Glutamatergic neuron (in vitro differentiated cells): ENCODE results near the gene DUS2. TPM values are rescaled to one million over a fixed set of nuclear protein-coding genes. Genes with fewer than 3 reads are reported as not detected.

Experiments used
- DNase-seq: peaks from one replicate; pipeline ENCODE4 v3.0.0; 2022
- H3K27ac Mint-ChIP-seq: one replicate; pipeline ENCODE4 v1.8.0; 2020; ENCODE audit warnings: mild to moderate bottlenecking, mixed read lengths, inconsistent platforms; ENCODE audit not compliant: unreplicated experiment
- H3K27me3 Mint-ChIP-seq: one replicate; pipeline ENCODE4 v1.8.0; 2020; ENCODE audit warnings: mild to moderate bottlenecking, moderate library complexity, mixed read lengths, inconsistent platforms; ENCODE audit not compliant: unreplicated experiment
- H3K36me3 Mint-ChIP-seq: one replicate; pipeline ENCODE4 v1.8.0; 2020; ENCODE audit warnings: mild to moderate bottlenecking, mixed read lengths, inconsistent platforms; ENCODE audit not compliant: unreplicated experiment
- H3K4me1 Mint-ChIP-seq: one replicate; pipeline ENCODE4 v1.8.0; 2020; ENCODE audit warnings: mild to moderate bottlenecking, low read depth, mixed read lengths, inconsistent platforms; ENCODE audit not compliant: unreplicated experiment
- H3K4me3 Mint-ChIP-seq: one replicate; pipeline ENCODE4 v1.8.0; 2020; ENCODE audit warnings: mild to moderate bottlenecking, mixed read lengths, inconsistent platforms; ENCODE audit not compliant: unreplicated experiment
- H3K9me3 Mint-ChIP-seq: one replicate; pipeline ENCODE4 v1.8.0; 2020; ENCODE audit warnings: mild to moderate bottlenecking, moderate library complexity, mixed read lengths, inconsistent platforms; ENCODE audit not compliant: unreplicated experiment
- CTCF ChIP-seq: fragments of 200-600 bp; sonication (generic); IDR thresholded peaks from one replicate; pipeline ENCODE4 v1.5.0; 2021; ENCODE audit not compliant: partially characterized antibody, unreplicated experiment
- total RNA-seq: library from RNA; stranded (reverse); fragmentation: NEBNext Ultra II Directional; extraction: Animal tissue kit (Norgen Biotek cat#: 25700); gene quantifications from one replicate; pipeline ENCODE4 v1.2.1, GENCODE V29; 2021; ENCODE audit not compliant: unreplicated experiment

Gene DUS2
- total RNA-seq, 1 donor from 2014 or later, result 21.0 TPM

- Mint-ChIP-seq H3K27ac (peak overlapping the region; percentile 97), H3K9me3 (peaks cover 12% of the 10 kb centered on the region), H3K36me3 (no peaks in the 10 kb centered on the region), H3K4me3 (peak overlapping the region; percentile 83), H3K4me1 (peaks cover 21% of the 10 kb centered on the region), H3K27me3 (peaks cover 13% of the 10 kb centered on the region)
- no peak for TF ChIP-seq CTCF
- DNase-seq, result peak; percentile 90
Observed at GRCh38 chr16:68084504-68085258, 61.6 kb downstream of the DUS2 start.

GRCh38 chr16:68085259-68086071 lies 62.4 kb downstream of the DUS2 start, which contains the start of gene NFATC3:
NFATC3 (plus strand) TSS chr16:68085370; CDS start chr16:68085682, 312 bp downstream.
- peak within 1 kb of the TSS; percentile 99 for H3K4me3 Mint-ChIP-seq
- DNase-seq, result peak; percentile 99
- TF ChIP-seq CTCF, result no peak
- H3K36me3 Mint-ChIP-seq, result no peaks in the 10 kb centered on the region
- H3K4me1 Mint-ChIP-seq, result peaks cover 23% of the 10 kb centered on the region
- peak within 1 kb of the TSS; percentile 97 for H3K27ac Mint-ChIP-seq
- peaks cover 13% of the 10 kb centered on the region for H3K27me3 Mint-ChIP-seq
- H3K9me3 Mint-ChIP-seq, result peaks cover 12% of the 10 kb centered on the region

- no peak for DNase-seq
- Mint-ChIP-seq H3K4me3 (peak overlapping the region; percentile 99), H3K4me1 (peaks cover 23% of the 10 kb centered on the region), H3K27me3 (peaks cover 11% of the 10 kb centered on the region), H3K36me3 (no peaks in the 10 kb centered on the region), H3K9me3 (peaks cover 12% of the 10 kb centered on the region), H3K27ac (peak overlapping the region; percentile 93)
- TF ChIP-seq CTCF, result no peak
Observed at GRCh38 chr16:68086336-68086841, 63.3 kb downstream of the DUS2 start.

GRCh38 chr16:68086860-68087268 lies 63.8 kb downstream of the DUS2 start:
- H3K27me3 Mint-ChIP-seq, result peaks cover 11% of the 10 kb centered on the region
- no peak for DNase-seq
- no peaks in the 10 kb centered on the region for H3K36me3 Mint-ChIP-seq
- H3K4me1 Mint-ChIP-seq, result peaks cover 23% of the 10 kb centered on the region
- TF ChIP-seq CTCF, result no peak
- H3K9me3 Mint-ChIP-seq, result peaks cover 12% of the 10 kb centered on the region
- no peak overlapping the region for H3K27ac Mint-ChIP-seq
- peak overlapping the region; percentile 99 for H3K4me3 Mint-ChIP-seq
